ENCODE data around the gene HLA-DMA.

The HLA-DMA gene

DNA sequence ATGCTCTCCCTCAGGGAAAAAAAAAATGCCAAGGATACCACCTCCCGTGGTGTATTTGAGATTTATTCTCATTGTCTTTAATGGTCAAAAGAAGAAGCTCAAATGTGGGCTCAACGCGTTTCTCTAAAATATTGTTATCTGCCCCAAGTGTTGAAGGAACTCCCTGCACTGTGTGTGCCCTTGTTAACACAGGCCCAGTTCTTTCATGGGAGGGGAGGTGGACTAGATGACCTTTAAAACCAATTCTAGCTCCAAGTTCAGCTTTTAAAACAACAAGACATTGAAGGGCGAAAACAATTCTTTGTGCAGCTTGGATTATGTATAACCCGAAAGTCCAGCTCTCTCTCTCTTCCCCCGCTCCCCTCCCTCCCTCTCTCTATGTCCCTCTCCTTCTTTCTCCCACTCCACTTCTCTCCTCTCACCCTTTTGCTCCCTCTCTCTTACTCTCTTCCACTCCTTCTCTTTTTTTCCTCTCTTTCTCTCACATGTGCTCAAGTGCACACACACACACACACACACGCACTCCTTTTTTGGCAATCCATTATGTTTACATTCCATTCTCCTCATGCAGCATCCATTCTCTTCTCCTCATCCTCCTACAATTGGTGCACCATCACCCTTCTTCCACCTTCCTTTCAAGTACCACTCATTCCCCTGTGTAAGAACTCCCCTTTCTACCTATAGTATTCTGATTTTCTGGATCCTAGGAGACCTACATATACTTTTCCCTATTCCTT lies 20.6 kb downstream of the HLA-DMA start:
- no peak for DNase-seq (ENCODE audit: low spot score)

DNA sequence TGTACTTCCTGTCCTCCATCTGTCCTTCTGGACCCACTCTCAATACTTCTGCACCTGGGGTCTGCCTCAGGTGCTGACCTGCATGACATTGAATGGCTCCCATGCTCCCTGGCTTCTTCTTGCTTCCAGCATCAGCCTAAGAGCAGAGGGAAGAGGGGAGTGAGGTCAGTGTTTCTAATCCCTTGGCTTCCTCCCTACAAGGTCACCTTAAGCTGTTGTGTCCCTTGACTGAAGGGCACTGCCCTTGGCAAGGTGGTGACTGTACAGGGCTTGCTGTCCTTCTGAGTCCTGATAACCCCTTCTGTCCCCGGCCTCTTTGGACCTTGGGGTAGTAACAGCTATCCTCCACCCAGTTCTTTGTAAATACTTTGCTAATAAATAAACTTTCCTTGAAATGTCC lies 21.7 kb downstream of the HLA-DMA start:
- DNase-seq (ENCODE audit: low spot score) = no peak

DNA sequence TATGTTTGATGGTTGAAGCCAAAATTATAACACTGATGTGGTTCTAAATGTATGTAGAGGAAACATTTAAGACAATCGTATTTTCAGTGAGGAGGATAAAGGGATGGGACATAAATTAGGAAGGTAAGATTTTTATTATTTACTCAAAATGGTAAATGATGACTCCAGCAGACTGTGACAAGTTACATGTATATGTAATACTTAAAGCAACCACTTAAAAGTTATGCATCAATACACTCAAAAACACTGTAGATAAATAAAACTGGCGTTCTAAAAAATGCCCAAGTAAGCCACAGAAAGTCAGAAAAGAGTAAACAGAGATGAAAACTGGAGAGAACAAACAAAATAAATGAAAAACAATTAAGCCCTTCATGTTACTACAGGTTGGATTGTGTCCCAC lies 30.8 kb downstream of the HLA-DMA start:
- DNase-seq (ENCODE audit: low spot score) = no peak

DNA sequence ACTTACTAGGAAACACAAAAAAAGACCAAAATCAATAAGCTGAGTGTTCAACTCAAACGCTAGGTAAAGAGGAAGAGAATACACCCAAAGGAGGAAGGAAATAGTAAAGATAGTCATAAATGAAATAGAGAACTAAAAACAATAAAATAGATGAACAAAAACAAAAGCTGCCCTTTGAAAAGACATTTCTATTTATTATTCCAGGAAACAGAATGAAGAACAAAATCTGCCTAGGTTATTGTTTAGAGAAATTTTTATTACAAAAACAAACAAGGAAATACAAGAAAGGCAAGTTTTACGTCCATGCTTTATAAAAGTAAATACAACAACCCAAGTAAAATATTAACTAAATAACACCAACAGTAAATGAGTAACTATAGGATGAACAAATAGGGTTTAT lies 32.2 kb downstream of the HLA-DMA start:
- DNase-seq (ENCODE audit: low spot score) = no peak

DNA sequence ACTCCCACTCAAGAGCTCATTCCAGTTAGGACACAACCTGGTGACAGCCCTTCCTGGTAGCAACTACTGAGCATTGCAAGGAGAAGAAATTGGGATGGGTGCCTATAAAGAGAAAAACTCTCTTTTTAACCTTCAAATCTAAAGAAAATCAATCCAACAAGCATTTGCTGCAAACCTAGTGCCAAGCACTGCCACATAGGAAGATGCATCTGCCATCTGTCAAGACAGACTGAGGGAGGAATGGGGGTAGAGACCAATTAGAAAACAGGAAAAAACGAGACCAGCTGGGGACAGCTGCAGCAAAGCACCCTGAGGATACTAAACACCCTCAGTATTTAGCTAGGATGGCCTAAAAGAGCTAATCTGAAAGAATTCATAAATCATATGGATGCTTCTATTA lies 39.9 kb downstream of the HLA-DMA start:
- DNase-seq (ENCODE audit: low spot score) = no peak

DNA sequence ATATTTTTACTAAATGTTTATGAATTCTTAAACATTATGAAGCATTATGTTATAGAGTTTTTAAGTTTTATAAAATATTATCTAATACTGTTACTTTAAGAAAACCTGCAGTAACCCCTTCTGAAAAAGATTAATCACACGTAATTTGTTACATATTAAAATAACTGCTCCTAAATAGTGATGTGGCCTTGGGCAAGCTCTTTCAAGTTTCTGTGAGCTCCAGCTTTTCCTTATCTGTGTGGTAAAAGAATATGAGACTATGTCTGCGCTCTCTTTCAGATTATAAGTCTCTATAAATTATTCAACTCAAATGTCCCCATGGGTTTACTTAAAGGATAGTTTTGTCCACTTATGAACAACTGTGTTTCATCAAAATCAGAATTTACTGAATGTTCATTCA lies 44.0 kb downstream of the HLA-DMA start:
- no peak for DNase-seq (ENCODE audit: low spot score)

DNA sequence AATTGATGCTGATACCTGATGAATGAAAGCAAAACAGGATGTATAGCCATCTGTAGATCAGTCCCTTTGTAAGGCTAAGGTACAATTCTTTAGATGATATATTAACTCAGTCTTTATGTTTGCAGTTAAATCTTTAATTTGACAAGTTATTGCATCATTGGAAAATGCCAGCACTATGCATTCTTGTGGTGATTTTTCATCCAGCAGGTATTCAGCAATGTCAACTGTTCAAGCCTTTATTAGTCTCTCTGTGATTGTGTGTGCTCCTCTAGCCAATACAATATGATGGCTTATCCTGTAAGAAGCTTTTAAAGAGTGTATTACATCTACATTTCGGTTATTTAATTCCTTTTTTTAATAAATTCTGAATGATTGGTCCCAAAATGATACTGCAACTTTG lies 46.4 kb downstream of the HLA-DMA start:
- no peak for DNase-seq (ENCODE audit: low spot score)

DNA sequence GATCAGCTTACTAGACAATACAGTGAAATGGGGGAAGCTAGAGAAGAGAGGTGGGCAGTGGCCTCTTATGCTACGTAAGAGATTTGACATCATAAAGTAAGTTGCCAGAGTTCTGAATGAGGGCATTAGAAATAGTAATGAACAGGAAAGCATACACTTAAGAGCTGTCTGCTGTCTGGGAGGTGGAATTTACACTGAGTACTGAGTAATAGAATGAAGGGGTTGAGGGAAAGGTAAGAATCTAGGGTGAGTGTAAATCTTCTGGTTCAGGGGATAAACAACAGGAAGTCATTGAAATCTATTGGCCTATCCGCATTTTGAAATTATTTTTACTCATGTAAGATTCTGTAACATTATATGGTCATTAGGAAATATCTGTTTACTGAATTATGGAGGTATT lies 47.8 kb downstream of the HLA-DMA start:
- DNase-seq (ENCODE audit: low spot score) = no peak

DNA sequence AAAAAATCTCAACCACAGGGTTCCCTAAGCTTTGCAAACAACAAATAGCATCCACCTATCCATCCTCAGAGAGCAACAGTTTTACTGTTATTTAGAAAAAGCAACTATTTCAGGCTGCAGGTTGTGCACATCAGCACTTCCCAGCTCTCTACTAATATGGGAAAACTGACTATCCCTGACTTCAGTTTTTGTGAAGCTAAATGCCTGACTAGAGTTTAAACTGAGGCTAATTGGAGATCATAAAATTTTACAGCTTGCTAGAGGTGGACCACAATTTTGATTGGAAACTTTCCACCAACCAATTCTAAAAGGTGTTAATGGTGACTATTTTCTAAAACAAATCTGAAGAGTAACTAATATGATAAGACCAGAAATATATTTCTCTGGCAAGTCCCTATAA lies 48.9 kb downstream of the HLA-DMA start:
- no peak for DNase-seq (ENCODE audit: low spot score)

All from pons (tissue), 1 donor.